ENCODE data around the gene AFAP1. TPM values are rescaled to one million over a fixed set of nuclear protein-coding genes. Genes with fewer than 3 reads are reported as not detected.

Gene AFAP1
- total and polyA plus RNA-seq, 2 donors (not counting 3 experiments of a cell fraction or from before 2014, with no cell fraction given): 32.3 to 103 TPM

- Histone ChIP-seq H3K27ac (ENCODE audit: insufficient read depth, low read depth, low read length) (no peak overlapping the region), H2AFZ (ENCODE audit: low read depth, low read length) (no peak overlapping the region), H3K36me3 (ENCODE audit: control insufficient read depth in 2 of 2, extremely low read depth in 1 of 2, insufficient read depth in 2 of 2, low read length in 2 of 2) (no peaks in the 10 kb centered on the region), H4K20me1 (replicated peaks; ENCODE audit: control insufficient read depth, extremely low read depth, insufficient read depth, low read length) (no peaks in the 10 kb centered on the region), H3K4me1 (ENCODE audit: control insufficient read depth, extremely low read depth, insufficient read depth, low read length) (no peaks in the 10 kb centered on the region), H3K9me3 (replicated peaks; ENCODE audit: control insufficient read depth, insufficient read depth, low read length) (no peaks in the 10 kb centered on the region), H3K9ac (replicated peaks; ENCODE audit: extremely low read depth, insufficient read depth, low read length) (no peak overlapping the region), H3K27me3 (ENCODE audit: control insufficient read depth in 2 of 2, insufficient read depth in 2 of 2, low read length in 2 of 2) (peaks cover 0 to 3% of the 10 kb centered on the region in 2 experiments), H3K9me1 (replicated peaks; ENCODE audit: control insufficient read depth, extremely low read depth, insufficient read depth, low read length) (no peaks in the 10 kb centered on the region), H3K4me3 (replicated peaks in 1 of 3; ENCODE audit: insufficient read depth in 1 of 3, low read depth in 1 of 3, low read length in 3 of 3) (no peak overlapping the region), H3K4me2 (ENCODE audit: insufficient read depth, low read length) (no peak overlapping the region), H3K79me2 (ENCODE audit: control insufficient read depth, insufficient read depth, low read length) (no peaks in the 10 kb centered on the region)
- FAIRE-seq (no peak), DNase-seq (ENCODE audit: low read depth, low spot score) (no peak)
- intact Hi-C loops (cut with micrococcal nuclease) (no loop called here), dilution Hi-C loops (cut with MboI; ENCODE audit: extremely low pct_ligation_motif_present, low sequenced_read_pairs) (no loop called here)
- BruUV-seq (replicated peaks): no TSS peak
- no peak for TF ChIP-seq CTCF (IDR thresholded peaks at IDR 0.05; ENCODE audit: extremely low read depth in 1 of 2, insufficient read depth in 1 of 2, low read depth in 1 of 2, low read length in 2 of 2)
- TF ChIP-seq MAX (IDR thresholded peaks at IDR 0.05; ENCODE audit: insufficient read depth, insufficient read length): no peak
- no peak for TF ChIP-seq JUN (IDR thresholded peaks at IDR 0.05; ENCODE audit: borderline replicate concordance, insufficient read depth, insufficient read length, low read depth)
- no peak for TF ChIP-seq POLR2AphosphoS5 (IDR thresholded peaks at IDR 0.05; ENCODE audit: insufficient read depth, low read depth, low read length)
- TF ChIP-seq POLR2A (IDR thresholded peaks at IDR 0.05; ENCODE audit: low read depth, low read length): no peak
- no peak for TF ChIP-seq GATA2 (IDR thresholded peaks at IDR 0.05; ENCODE audit: insufficient read depth, insufficient read length, low read depth, low read length)
- no peak for TF ChIP-seq FOS (IDR thresholded peaks at IDR 0.05; ENCODE audit: borderline replicate concordance, insufficient read depth, low read length)
- no peak for TF ChIP-seq EZH2 (IDR thresholded peaks at IDR 0.05; ENCODE audit: borderline replicate concordance, low read depth, low read length, severe bottlenecking)
- no peak for TF ChIP-seq MYC (IDR thresholded peaks at IDR 0.05; ENCODE audit: low read depth, low read length)
- CTCF ChIA-PET: interaction anchor here (1.0 to 1.6 kb wide), 2 partner anchors 16 to 66 kb away, joined by 3 read pairs; no protein-coding TSS in a partner anchor
- POLR2A ChIA-PET: no interaction called here
These were observed 203.7 kb downstream of the AFAP1 start for GRCh38 chr4:7735961-7736360.
